GM23338 (cell line): Measurements from ENCODE around the gene CST9L. TPM values are rescaled to one million over a fixed set of nuclear protein-coding genes. Genes with fewer than 3 reads are reported as not detected.

ENCODE experiments used
- ATAC-seq: fragments of 200-7000 bp; cut with Tn5 transposase; 3 replicates; pipeline ENCODE4 v1.9.1; 2020
- DNase-seq: peaks from one replicate; pipeline ENCODE4 v3.0.0-alpha.2; 2015; ENCODE audit warnings: low spot score
- H2AFZ ChIP-seq: fragments of 200-600 bp; sonication (generic); 2 replicates; pipeline ENCODE4 v1.8.0; 2016; ENCODE audit warnings: antibody characterized with exemption, mild to moderate bottlenecking, moderate library complexity
- H3F3A ChIP-seq: fragments of 200-600 bp; sonication (generic); replicated peaks from 2 replicates; pipeline ENCODE4 v1.8.0; 2017; ENCODE audit warnings: antibody characterized with exemption, mixed run types, low read depth
- H3K27ac ChIP-seq: fragments of 200-600 bp; sonication (generic); 2 replicates; pipeline ENCODE4 v1.6.1; 2016; ENCODE audit warnings: low read depth
- H3K27me3 ChIP-seq: fragments of 200-600 bp; sonication (generic); 2 replicates; pipeline ENCODE4 v1.8.0; 2016; ENCODE audit warnings: mild to moderate bottlenecking, mixed run types, moderate library complexity; ENCODE audit not compliant: insufficient read depth
- H3K36me3 ChIP-seq: fragments of 200-600 bp; sonication (generic); 2 replicates; pipeline ENCODE4 v1.8.0; 2016; ENCODE audit warnings: mild to moderate bottlenecking; ENCODE audit not compliant: insufficient read depth
- H3K4me1 ChIP-seq: fragments of 200-600 bp; sonication (generic); 2 replicates; pipeline ENCODE4 v1.8.0; 2016; ENCODE audit warnings: mild to moderate bottlenecking, moderate library complexity; ENCODE audit not compliant: insufficient read depth
- H3K4me2 ChIP-seq: fragments of 200-600 bp; sonication (generic); 2 replicates; pipeline ENCODE4 v1.7.1; 2017; ENCODE audit warnings: mixed run types
- H3K4me3 ChIP-seq: fragments of 200-600 bp; sonication (generic); 2 replicates; pipeline ENCODE4 v1.6.1; 2016; ENCODE audit warnings: mixed run types
- H3K79me2 ChIP-seq: fragments of 200-600 bp; sonication (generic); replicated peaks from 2 replicates; pipeline ENCODE4 v1.8.0; 2017; ENCODE audit warnings: mild to moderate bottlenecking; ENCODE audit not compliant: insufficient read depth
- H3K9me2 ChIP-seq: fragments of 200-600 bp; sonication (generic); 2 replicates; pipeline ENCODE4 v1.8.0; 2017; ENCODE audit not compliant: insufficient read depth
- H4K20me1 ChIP-seq: fragments of 200-600 bp; sonication (generic); replicated peaks from 2 replicates; pipeline ENCODE4 v1.8.0; 2017; ENCODE audit warnings: mild to moderate bottlenecking; ENCODE audit not compliant: insufficient read depth
- H3K27ac Mint-ChIP-seq: 2 replicates; pipeline ENCODE4 v1.8.0; 2020; ENCODE audit warnings: inconsistent platforms, mild to moderate bottlenecking, moderate library complexity, mixed read lengths
- H3K27me3 Mint-ChIP-seq: 3 replicates; pipeline ENCODE4 v1.8.0; 2022; ENCODE audit warnings: low read depth, mild to moderate bottlenecking, moderate library complexity, mixed read lengths, inconsistent platforms; ENCODE audit not compliant: insufficient read depth, poor library complexity
- H3K36me3 Mint-ChIP-seq: 3 replicates; pipeline ENCODE4 v1.8.0; 2021; ENCODE audit warnings: low read depth, mild to moderate bottlenecking, inconsistent platforms, moderate library complexity, mixed read lengths
- H3K4me1 Mint-ChIP-seq: 3 replicates; pipeline ENCODE4 v1.8.0; 2020; ENCODE audit warnings: mild to moderate bottlenecking, inconsistent platforms, mixed read lengths
- H3K4me3 Mint-ChIP-seq: 3 replicates; pipeline ENCODE4 v1.8.0; 2021; ENCODE audit warnings: moderate library complexity, mild to moderate bottlenecking, inconsistent platforms, mixed read lengths
- H3K9me3 Mint-ChIP-seq: 3 replicates; pipeline ENCODE4 v1.8.0; 2020; ENCODE audit warnings: moderate library complexity, mild to moderate bottlenecking, inconsistent platforms, mixed read lengths
- CREB1 ChIP-seq: fragments of 250-450 bp; sonication (Bioruptor Pico); IDR thresholded peaks from 2 replicates; pipeline ENCODE4 v1.5.0; 2020; ENCODE audit warnings: low read depth, mild to moderate bottlenecking, moderate library complexity
- REST ChIP-seq: IDR thresholded peaks from one replicate; pipeline ENCODE4 v1.6.1; 2018; ENCODE audit warnings: antibody characterized with exemption; ENCODE audit not compliant: unreplicated experiment
- STAT1 ChIP-seq: IDR thresholded peaks from one replicate; pipeline ENCODE4 v1.6.1; 2016; ENCODE audit warnings: antibody characterized with exemption; ENCODE audit not compliant: unreplicated experiment
- ZNF114 ChIP-seq: fragments of 250-450 bp; sonication (Bioruptor Pico); IDR thresholded peaks from 2 replicates; pipeline ENCODE4 v1.5.0; 2020; ENCODE audit warnings: mild to moderate bottlenecking, moderate library complexity
- polyA plus RNA-seq: library from polyadenylated mRNA; unstranded; fragments of >200 nt; fragmentation: Nextera tagmentation; extraction: Ambion mirVana; gene quantifications from 2 replicates; pipeline ENCODE4 v1.2.1, GENCODE V29; 2016
- total RNA-seq: library from RNA; depleted of rRNA; stranded (reverse); fragments of >200 nt; shearing (Covaris generic); gene quantifications from 2 replicates; pipeline ENCODE4 v1.2.3, GENCODE V29; 2014
- TF ChIP-seq, protein P1 (sequence below): fragments of 250-450 bp; sonication (Bioruptor Pico); IDR thresholded peaks from 2 replicates; pipeline ENCODE4 v1.5.0; 2020; ENCODE audit warnings: mild to moderate bottlenecking, moderate library complexity

CST9L gene
- total and polyA plus RNA-seq, 2 experiments from 2014 or later = not detected

DNA sequence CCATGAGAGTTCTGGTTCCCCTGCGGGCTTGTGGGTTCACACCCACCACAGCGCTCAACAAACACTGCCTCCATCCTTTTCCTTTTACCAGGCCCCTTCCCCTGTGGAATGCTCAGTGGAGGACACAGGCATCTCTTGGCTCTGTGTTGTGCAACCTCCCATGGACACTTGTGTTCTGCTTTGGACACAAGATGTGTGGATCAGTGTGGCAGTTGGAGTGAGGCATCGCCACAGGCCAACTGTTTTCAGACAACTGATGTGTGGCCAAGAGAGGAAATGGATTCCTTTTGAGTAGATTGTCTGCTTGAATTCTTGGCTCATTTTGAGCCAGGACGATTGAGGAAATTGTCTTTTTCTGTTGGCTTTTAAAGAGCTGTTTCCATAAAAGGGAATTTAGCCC lies 50.6 kb downstream of the CST9L start (continued):
- TF ChIP-seq REST (no peak), CREB1 (no peak), STAT1 (no peak)

DNA sequence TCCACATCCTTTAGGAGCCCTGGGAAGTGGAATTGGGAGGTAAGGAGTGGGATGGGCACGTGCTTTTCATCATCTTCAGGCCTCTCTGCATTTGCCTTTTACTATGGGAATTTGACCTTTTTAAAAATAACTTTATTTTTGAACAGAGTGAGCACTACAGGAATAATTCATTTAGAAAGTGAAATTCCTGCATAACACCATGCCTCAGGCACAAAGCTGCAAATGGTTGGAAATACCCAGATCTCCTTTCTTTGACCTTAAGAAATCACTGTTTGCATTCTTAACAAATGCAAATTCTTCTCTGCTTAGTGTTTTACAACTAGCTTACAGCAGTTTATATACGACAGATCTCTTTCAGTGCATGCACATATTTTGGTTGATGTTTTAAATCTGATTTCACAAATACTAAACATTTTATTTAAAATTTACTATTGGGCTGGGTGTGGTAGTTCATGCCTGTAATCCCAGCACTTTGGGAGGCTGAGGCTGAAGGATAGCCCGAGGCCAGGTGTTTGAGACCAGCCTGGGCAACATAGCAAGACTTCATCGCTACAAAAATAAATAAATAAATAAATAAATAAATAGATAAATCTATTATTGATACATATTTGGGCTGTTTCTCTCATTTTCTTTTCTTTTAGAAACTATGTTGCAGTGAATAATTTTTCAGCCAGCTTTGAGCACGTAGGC lies 52.9 kb downstream of the CST9L start:
- Histone ChIP-seq H3K27ac (peak overlapping the region; percentile 47), H3K79me2 (no peaks in the 10 kb centered on the region), H3F3A (no peaks in the 10 kb centered on the region), H4K20me1 (no peaks in the 10 kb centered on the region), H3K4me3 (no peak overlapping the region), H3K4me1 (peaks cover 13% of the 10 kb centered on the region; the same call in 1 of the 2 replicates), H3K9me2 (peaks cover 12% of the 10 kb centered on the region), H3K36me3 (no peaks in the 10 kb centered on the region), H2AFZ (no peak overlapping the region), H3K27me3 (no peaks in the 10 kb centered on the region), H3K4me2 (no peak overlapping the region; the same call in 1 of the 2 replicates)
- Mint-ChIP-seq H3K9me3 (no peaks in the 10 kb centered on the region), H3K27me3 (no peaks in the 10 kb centered on the region), H3K27ac (no peak overlapping the region; the same call in 1 of the 2 replicates), H3K4me1 (peaks cover 42% of the 10 kb centered on the region), H3K36me3 (no peaks in the 10 kb centered on the region), H3K4me3 (no peak overlapping the region)
- TF ChIP-seq, protein P1, sequence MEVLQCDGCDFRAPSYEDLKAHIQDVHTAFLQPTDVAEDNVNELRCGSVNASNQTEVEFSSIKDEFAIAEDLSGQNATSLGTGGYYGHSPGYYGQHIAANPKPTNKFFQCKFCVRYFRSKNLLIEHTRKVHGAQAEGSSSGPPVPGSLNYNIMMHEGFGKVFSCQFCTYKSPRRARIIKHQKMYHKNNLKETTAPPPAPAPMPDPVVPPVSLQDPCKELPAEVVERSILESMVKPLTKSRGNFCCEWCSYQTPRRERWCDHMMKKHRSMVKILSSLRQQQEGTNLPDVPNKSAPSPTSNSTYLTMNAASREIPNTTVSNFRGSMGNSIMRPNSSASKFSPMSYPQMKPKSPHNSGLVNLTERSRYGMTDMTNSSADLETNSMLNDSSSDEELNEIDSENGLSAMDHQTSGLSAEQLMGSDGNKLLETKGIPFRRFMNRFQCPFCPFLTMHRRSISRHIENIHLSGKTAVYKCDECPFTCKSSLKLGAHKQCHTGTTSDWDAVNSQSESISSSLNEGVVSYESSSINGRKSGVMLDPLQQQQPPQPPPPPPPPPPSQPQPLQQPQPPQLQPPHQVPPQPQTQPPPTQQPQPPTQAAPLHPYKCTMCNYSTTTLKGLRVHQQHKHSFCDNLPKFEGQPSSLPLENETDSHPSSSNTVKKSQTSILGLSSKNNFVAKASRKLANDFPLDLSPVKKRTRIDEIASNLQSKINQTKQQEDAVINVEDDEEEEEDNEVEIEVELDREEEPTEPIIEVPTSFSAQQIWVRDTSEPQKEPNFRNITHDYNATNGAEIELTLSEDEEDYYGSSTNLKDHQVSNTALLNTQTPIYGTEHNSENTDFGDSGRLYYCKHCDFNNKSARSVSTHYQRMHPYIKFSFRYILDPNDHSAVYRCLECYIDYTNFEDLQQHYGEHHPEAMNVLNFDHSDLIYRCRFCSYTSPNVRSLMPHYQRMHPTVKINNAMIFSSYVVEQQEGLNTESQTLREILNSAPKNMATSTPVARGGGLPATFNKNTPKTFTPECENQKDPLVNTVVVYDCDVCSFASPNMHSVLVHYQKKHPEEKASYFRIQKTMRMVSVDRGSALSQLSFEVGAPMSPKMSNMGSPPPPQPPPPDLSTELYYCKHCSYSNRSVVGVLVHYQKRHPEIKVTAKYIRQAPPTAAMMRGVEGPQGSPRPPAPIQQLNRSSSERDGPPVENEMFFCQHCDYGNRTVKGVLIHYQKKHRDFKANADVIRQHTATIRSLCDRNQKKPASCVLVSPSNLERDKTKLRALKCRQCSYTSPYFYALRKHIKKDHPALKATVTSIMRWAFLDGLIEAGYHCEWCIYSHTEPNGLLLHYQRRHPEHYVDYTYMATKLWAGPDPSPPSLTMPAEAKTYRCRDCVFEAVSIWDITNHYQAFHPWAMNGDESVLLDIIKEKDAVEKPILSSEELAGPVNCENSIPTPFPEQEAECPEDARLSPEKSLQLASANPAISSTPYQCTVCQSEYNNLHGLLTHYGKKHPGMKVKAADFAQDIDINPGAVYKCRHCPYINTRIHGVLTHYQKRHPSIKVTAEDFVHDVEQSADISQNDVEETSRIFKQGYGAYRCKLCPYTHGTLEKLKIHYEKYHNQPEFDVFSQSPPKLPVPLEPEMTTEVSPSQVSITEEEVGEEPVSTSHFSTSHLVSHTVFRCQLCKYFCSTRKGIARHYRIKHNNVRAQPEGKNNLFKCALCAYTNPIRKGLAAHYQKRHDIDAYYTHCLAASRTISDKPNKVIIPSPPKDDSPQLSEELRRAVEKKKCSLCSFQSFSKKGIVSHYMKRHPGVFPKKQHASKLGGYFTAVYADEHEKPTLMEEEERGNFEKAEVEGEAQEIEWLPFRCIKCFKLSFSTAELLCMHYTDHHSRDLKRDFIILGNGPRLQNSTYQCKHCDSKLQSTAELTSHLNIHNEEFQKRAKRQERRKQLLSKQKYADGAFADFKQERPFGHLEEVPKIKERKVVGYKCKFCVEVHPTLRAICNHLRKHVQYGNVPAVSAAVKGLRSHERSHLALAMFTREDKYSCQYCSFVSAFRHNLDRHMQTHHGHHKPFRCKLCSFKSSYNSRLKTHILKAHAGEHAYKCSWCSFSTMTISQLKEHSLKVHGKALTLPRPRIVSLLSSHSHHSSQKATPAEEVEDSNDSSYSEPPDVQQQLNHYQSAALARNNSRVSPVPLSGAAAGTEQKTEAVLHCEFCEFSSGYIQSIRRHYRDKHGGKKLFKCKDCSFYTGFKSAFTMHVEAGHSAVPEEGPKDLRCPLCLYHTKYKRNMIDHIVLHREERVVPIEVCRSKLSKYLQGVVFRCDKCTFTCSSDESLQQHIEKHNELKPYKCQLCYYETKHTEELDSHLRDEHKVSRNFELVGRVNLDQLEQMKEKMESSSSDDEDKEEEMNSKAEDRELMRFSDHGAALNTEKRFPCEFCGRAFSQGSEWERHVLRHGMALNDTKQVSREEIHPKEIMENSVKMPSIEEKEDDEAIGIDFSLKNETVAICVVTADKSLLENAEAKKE (CRISPR knock-in tag) = no peak
- TF ChIP-seq ZNF114 (CRISPR knock-in tag) (no peak), CREB1 (no peak), STAT1 (no peak)
- ATAC-seq (peak; percentile 71), DNase-seq (peak; percentile 55)
